ENCODE data around the gene H19.

- TF ChIP-seq CTCF (IDR thresholded peaks at IDR 0.05; ENCODE audit: insufficient read depth, low read depth, low read length): no peak
- TF ChIP-seq EZH2 (IDR thresholded peaks at IDR 0.05; ENCODE audit: insufficient read depth, low read length): no peak
Observed at GRCh38 chr11:1983601-1983961, 14.1 kb downstream of the H19 start.
